WI38 (cell line): Measurements from ENCODE around the gene INSRR.

Source experiments
- H3K4me3 ChIP-seq: 2 replicates; pipeline ENCODE4 v1.5.1; 2011; ENCODE audit warnings: low read depth, mild to moderate bottlenecking, control low read depth, low read length
- CTCF ChIP-seq: IDR thresholded peaks from 2 replicates; pipeline ENCODE4 v1.5.1; 2012; ENCODE audit warnings: low read depth, mild to moderate bottlenecking, control low read depth, low read length

Gene INSRR

GRCh38 chr1:156903328-156904091 is 44.6 kb upstream of the INSRR start:
- no peak for TF ChIP-seq CTCF
- no peak overlapping the region for H3K4me3 ChIP-seq

- H3K4me3 ChIP-seq: no peak overlapping the region
Measured at GRCh38 chr1:156901966-156902915, 43.3 kb upstream of the INSRR start.

GRCh38 chr1:156901590-156901900 is 42.6 kb upstream of the INSRR start:
- TF ChIP-seq CTCF: no peak
- no peak overlapping the region for H3K4me3 ChIP-seq

More at GRCh38 chr1:156901966-156902915, 43.3 kb upstream of the INSRR start:
- TF ChIP-seq CTCF: no peak

- no peak for TF ChIP-seq CTCF
- no peak overlapping the region for H3K4me3 ChIP-seq
Measured at GRCh38 chr1:156900896-156901589, 42.1 kb upstream of the INSRR start.

GRCh38 chr1:156899956-156900718 is 41.2 kb upstream of the INSRR start:
- no peak overlapping the region for H3K4me3 ChIP-seq
- no peak for TF ChIP-seq CTCF

- H3K4me3 ChIP-seq: peak overlapping the region; percentile 42
- TF ChIP-seq CTCF: no peak
Measured at GRCh38 chr1:156898971-156899664, 40.2 kb upstream of the INSRR start.
